Activated naive CD8-positive, alpha-beta T cell treated with anti-CD3 and anti-CD28 coated beads, Interleukin-2, amount 50 U/mL, for 24 hours (primary cell): Measurements from ENCODE around the gene F2RL1.
"Not testable (repeated sequence)": the region's sequence is repeated elsewhere in the genome, so short reads cannot be mapped to it uniquely, and the experiment has no call there.

Experiments
- ATAC-seq: fragments of 150-1000 bp; cut with Tn5 transposase; one replicate; pipeline ENCODE4 v1.10.0; 2021
- DNase-seq: peaks from one replicate; pipeline ENCODE4 v3.0.0; 2021
- H3K27ac Mint-ChIP-seq: one replicate; pipeline ENCODE4 v1.8.0; 2021; ENCODE audit warnings: mild to moderate bottlenecking, mixed read lengths
- H3K27me3 Mint-ChIP-seq: one replicate; pipeline ENCODE4 v1.8.0; 2021; ENCODE audit warnings: mixed read lengths
- H3K36me3 Mint-ChIP-seq: one replicate; pipeline ENCODE4 v1.8.0; 2021; ENCODE audit warnings: low read depth, mixed read lengths
- H3K4me1 Mint-ChIP-seq: one replicate; pipeline ENCODE4 v1.8.0; 2021; ENCODE audit warnings: mixed read lengths
- H3K4me3 Mint-ChIP-seq: one replicate; pipeline ENCODE4 v1.8.0; 2021; ENCODE audit warnings: mild to moderate bottlenecking, moderate library complexity, mixed read lengths
- H3K9me3 Mint-ChIP-seq: one replicate; pipeline ENCODE4 v1.8.0; 2021; ENCODE audit warnings: mixed read lengths

Gene F2RL1

GRCh38 chr5:76794871-76795270, 24.0 kb upstream of the F2RL1 start:
- no peaks in the 10 kb centered on the region for H3K9me3 Mint-ChIP-seq
- ATAC-seq, result no peak

GRCh38 chr5:76799588-76799987, 19.2 kb upstream of the F2RL1 start:
- H3K27ac Mint-ChIP-seq, result no peak overlapping the region
- no peak for DNase-seq

More at GRCh38 chr5:76794871-76795270, 24.0 kb upstream of the F2RL1 start:
- no peaks in the 10 kb centered on the region for H3K27me3 Mint-ChIP-seq
- DNase-seq, result no peak
- H3K27ac Mint-ChIP-seq, result no peak overlapping the region
- no peaks in the 10 kb centered on the region for H3K36me3 Mint-ChIP-seq
- H3K4me3 Mint-ChIP-seq, result no peak overlapping the region
- peaks cover 12% of the 10 kb centered on the region for H3K4me1 Mint-ChIP-seq

DNA sequence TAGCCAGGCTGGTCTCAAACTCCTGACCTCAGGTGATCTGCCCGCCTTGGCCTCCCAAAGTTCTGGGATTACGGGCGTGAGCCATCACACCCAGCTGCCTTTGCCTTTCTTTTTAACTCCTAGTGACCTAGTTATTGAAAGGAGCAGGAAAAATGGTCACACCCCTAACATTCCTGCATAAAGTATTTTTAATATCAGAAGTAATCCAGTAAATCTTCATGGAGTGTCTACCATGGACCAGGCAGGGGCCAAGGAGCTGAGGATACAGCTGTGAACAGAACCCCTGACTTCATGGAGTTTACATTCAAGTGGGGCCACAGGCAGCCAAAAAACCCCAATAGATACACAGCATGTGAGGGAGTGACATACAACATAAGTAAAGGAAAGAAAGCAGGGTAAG, 18.3 kb upstream of the F2RL1 start:
- Mint-ChIP-seq H3K4me1 (no peaks in the 10 kb centered on the region), H3K27me3 (peaks cover 2% of the 10 kb centered on the region), H3K36me3 (no peaks in the 10 kb centered on the region), H3K4me3 (no peak overlapping the region), H3K27ac (no peak overlapping the region), H3K9me3 (no peaks in the 10 kb centered on the region)
- DNase-seq, result no peak
- no peak for ATAC-seq

More at GRCh38 chr5:76799588-76799987, 19.2 kb upstream of the F2RL1 start:
- peaks cover 2% of the 10 kb centered on the region for H3K27me3 Mint-ChIP-seq
- no peaks in the 10 kb centered on the region for H3K4me1 Mint-ChIP-seq
- no peaks in the 10 kb centered on the region for H3K9me3 Mint-ChIP-seq
- H3K36me3 Mint-ChIP-seq, result no peaks in the 10 kb centered on the region
- ATAC-seq, result no peak
- no peak overlapping the region for H3K4me3 Mint-ChIP-seq

DNA sequence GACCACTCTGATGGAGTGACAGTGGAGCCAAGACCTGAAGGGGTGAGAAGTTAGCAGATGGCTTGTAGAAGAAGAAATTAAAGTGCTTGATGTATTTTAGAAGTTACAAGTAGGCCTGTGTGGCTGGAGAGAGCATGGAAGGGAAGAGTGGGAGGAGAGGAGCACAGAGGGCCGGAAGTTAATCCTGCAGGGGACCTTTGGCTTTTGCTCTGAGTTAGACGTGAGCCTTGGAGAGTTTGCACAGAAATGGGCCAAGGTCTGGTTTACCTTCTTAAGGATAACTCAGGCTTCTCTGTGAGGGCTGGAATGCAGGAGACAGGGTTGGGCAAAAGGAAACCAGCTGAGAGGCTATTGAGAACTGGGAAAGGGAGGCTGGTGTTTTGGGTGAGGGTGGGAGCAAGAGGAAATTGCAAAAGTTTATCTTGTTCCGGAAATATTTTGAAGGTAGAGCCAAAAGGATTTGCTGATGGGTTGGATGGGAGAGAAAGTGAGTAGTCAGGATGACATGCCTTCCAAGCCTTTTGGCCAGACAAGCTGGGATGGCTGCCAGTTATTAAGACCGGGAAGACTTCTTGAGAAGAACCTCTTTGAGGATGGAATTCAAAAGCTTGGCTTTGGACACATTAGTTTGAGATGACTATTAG, 17.5 kb upstream of the F2RL1 start:
- peaks cover 2% of the 10 kb centered on the region for H3K27me3 Mint-ChIP-seq

DNA sequence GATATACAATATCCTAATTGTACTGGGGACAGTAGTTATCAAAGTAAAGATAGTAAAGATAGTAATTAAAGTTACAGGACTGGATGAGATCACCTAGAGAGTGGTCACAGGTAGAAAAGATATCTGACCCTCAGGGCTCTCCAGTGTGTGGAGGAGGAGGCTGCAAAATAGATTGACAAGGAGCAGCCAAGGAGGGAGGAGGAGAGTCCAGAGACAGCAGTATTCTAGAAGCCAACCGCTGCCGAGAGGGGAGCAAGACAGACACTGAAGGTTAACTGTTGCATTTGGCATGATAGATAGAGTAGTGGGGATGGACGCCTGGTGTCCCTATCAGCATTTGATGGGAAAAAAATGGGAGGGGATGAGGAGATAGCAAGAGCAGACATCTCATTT, 17.0 kb upstream of the F2RL1 start:
- no peak overlapping the region for H3K27ac Mint-ChIP-seq
- no peak for ATAC-seq

More for the DNA sequence above, 17.5 kb upstream of the F2RL1 start:
- Mint-ChIP-seq H3K4me1 (no peaks in the 10 kb centered on the region), H3K4me3 (no peak overlapping the region), H3K36me3 (no peaks in the 10 kb centered on the region), H3K27ac (no peak overlapping the region), H3K9me3 (no peaks in the 10 kb centered on the region)
- DNase-seq (no peak), ATAC-seq (no peak)

DNA sequence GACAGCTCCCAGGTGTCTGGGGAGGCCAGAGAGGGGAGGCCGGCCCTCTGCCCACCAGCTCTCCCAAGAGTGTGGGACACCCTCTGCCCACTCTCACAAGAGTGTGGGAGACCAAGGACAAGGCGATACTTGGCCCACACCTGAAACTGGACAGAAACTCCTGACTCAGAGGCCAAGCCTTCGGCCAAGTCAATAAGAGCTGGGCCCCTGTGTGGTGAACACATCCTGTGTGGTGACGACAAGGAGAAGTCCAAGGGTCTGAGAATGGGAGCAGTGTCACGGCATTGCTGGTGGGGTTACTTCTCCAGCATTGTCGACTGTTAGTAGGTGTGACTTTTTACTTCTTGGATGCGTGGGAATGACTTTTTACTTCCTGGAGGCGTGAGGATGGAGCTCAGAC, 14.6 kb upstream of the F2RL1 start:
- Mint-ChIP-seq H3K27me3 (peaks cover 2% of the 10 kb centered on the region), H3K27ac (no peak overlapping the region), H3K4me3 (no peak overlapping the region), H3K4me1 (no peaks in the 10 kb centered on the region), H3K9me3 (no peaks in the 10 kb centered on the region), H3K36me3 (no peaks in the 10 kb centered on the region)
- ATAC-seq, result no peak
- DNase-seq, result no peak

More for the DNA sequence above, 17.0 kb upstream of the F2RL1 start:
- no peak for DNase-seq
- Mint-ChIP-seq H3K4me3 (no peak overlapping the region), H3K36me3 (no peaks in the 10 kb centered on the region), H3K4me1 (no peaks in the 10 kb centered on the region), H3K9me3 (no peaks in the 10 kb centered on the region), H3K27me3 (peaks cover 2% of the 10 kb centered on the region)

GRCh38 chr5:76805821-76806505, 12.9 kb upstream of the F2RL1 start:
- Mint-ChIP-seq H3K4me3 (no peak overlapping the region), H3K4me1 (no peaks in the 10 kb centered on the region), H3K27me3 (no peaks in the 10 kb centered on the region), H3K36me3 (no peaks in the 10 kb centered on the region), H3K27ac (no peak overlapping the region), H3K9me3 (no peaks in the 10 kb centered on the region)
- DNase-seq, result no peak
- no peak for ATAC-seq

DNA sequence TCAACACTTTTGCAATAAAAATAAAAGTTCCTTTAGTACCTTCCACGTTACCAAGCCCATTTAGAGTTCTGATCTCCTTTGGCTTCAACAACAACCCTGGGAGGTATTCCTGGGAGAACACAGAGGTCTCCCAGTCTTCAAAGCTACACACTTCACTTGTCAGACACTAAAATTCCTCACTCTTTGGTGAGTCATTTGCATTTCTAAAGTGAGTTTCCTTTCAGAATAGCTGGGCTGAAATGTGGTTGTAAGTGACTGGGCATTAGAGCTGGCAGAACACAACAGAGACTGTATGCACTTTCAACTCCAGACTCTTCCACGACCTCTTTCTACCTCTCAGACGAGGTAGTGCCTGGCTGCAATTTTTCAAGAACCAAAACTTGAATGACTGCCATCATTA, 11.5 kb upstream of the F2RL1 start:
- H3K36me3 Mint-ChIP-seq, result no peaks in the 10 kb centered on the region
- DNase-seq (no peak), ATAC-seq (no peak)

DNA sequence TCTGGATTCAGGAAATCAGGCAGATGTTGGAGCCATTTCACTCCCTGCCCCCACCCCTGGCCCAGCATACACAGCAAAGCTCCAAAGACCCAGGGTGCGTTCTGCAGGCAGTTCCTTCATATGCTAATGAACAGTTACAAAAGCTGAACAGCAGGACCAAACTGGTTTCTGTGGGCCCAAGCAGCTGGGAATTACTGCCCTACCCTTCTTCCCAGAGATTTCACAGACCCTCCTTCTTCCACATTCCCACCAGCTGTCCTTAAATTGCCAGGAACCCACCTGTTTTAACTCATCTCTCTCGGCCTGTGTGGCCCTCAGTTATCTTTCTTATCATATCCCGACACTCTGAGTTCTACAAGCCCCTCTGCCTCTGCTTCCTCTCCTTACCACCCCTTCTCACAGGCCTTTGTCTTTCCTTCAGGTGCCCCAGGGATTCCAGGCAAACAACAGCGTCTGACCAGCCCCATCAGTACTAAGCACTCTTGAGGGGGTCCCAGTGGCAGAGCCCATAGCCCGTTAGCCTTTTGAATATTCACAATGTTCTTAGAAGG, 10.6 kb upstream of the F2RL1 start:
- no peaks in the 10 kb centered on the region for H3K36me3 Mint-ChIP-seq
- ATAC-seq, result no peak
- no peaks in the 10 kb centered on the region for H3K27me3 Mint-ChIP-seq
- no peak for DNase-seq
- no peaks in the 10 kb centered on the region for H3K4me1 Mint-ChIP-seq
- no peak overlapping the region for H3K27ac Mint-ChIP-seq
- no peaks in the 10 kb centered on the region for H3K9me3 Mint-ChIP-seq
- H3K4me3 Mint-ChIP-seq, result no peak overlapping the region

More for the DNA sequence above, 11.5 kb upstream of the F2RL1 start:
- no peak overlapping the region for H3K27ac Mint-ChIP-seq
- no peaks in the 10 kb centered on the region for H3K27me3 Mint-ChIP-seq
- no peak overlapping the region for H3K4me3 Mint-ChIP-seq
- H3K4me1 Mint-ChIP-seq, result no peaks in the 10 kb centered on the region
- H3K9me3 Mint-ChIP-seq, result no peaks in the 10 kb centered on the region

DNA sequence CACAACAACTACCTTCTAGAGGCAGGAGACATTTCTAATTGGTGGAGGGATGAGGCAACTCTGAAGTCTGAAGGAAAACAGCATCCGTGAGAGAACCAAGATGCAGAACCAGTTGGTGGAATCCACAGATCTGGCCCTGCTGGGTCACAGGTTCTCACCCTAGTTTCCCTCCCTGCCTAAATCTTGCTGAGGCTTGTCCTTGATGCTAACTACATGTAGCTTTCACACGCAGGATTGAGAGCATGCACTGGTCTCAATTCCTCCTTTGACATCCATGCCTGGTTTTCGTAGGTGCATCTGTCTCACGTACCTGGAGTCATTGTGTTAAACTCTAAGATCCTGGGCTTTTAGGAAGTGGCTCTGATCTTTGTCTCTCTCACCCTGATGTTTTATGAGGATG, 9.7 kb upstream of the F2RL1 start:
- DNase-seq, result no peak
- Mint-ChIP-seq H3K4me1 (no peaks in the 10 kb centered on the region), H3K36me3 (no peaks in the 10 kb centered on the region), H3K4me3 (no peak overlapping the region), H3K27ac (no peak overlapping the region), H3K9me3 (no peaks in the 10 kb centered on the region), H3K27me3 (no peaks in the 10 kb centered on the region)
- no peak for ATAC-seq

DNA sequence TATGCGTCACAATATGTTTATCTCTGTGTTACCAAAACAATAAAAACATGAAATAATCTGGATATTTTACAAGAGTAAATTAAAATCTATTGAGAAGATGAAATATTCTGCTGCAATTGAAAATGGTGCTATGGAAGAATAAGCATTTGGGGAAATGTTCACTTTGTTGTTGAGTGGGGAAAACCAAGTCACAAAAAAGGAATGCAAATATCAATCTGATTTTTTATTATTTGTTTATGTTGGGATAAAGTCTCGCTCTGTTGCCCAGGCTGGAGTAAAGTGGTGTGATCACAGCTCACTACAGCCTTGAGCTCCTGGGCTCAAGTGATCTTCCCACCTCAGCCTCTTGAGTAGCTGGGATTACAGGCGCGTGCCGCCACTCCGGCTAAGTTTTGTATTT, 8.6 kb upstream of the F2RL1 start:
- Mint-ChIP-seq H3K4me1 (no peaks in the 10 kb centered on the region), H3K4me3 (no peak overlapping the region), H3K27ac (no peak overlapping the region), H3K27me3 (no peaks in the 10 kb centered on the region), H3K9me3 (no peaks in the 10 kb centered on the region), H3K36me3 (no peaks in the 10 kb centered on the region)
- ATAC-seq (no peak), DNase-seq (no peak)

GRCh38 chr5:76811214-76811613, 7.6 kb upstream of the F2RL1 start:
- Mint-ChIP-seq H3K9me3 (no peaks in the 10 kb centered on the region), H3K36me3 (no peaks in the 10 kb centered on the region), H3K4me1 (no peaks in the 10 kb centered on the region), H3K4me3 (no peak overlapping the region), H3K27me3 (peaks cover 3% of the 10 kb centered on the region), H3K27ac (no peak overlapping the region)
- ATAC-seq (peak; percentile 10), DNase-seq (no peak)

GRCh38 chr5:76812209-76812608, 6.6 kb upstream of the F2RL1 start:
- not testable (repeated sequence) for H3K27ac Mint-ChIP-seq, ATAC-seq, DNase-seq, H3K36me3 Mint-ChIP-seq, H3K4me1 Mint-ChIP-seq, H3K9me3 Mint-ChIP-seq, H3K4me3 Mint-ChIP-seq
- peaks cover 12% of the 10 kb centered on the region for H3K27me3 Mint-ChIP-seq

GRCh38 chr5:76813982-76814562, 4.8 kb upstream of the F2RL1 start:
- Mint-ChIP-seq H3K27me3 (peaks cover 24% of the 10 kb centered on the region), H3K9me3 (no peaks in the 10 kb centered on the region), H3K27ac (no peak overlapping the region), H3K36me3 (no peaks in the 10 kb centered on the region), H3K4me1 (peaks cover 4% of the 10 kb centered on the region), H3K4me3 (no peak overlapping the region)
- DNase-seq, result no peak
- ATAC-seq, result no peak
